HUES6 (cell line): Measurements from ENCODE around the gene CLSTN3.

Source experiments
- H3K27ac ChIP-seq: 2 replicates; pipeline ENCODE4 v1.7.0; 2013; ENCODE audit warnings: low read depth, mild to moderate bottlenecking, low read length, inconsistent platforms
- H3K27me3 ChIP-seq: 2 replicates; pipeline ENCODE4 v1.6.1; 2013; ENCODE audit warnings: low read length; ENCODE audit not compliant: control insufficient read depth, insufficient read depth
- H3K36me3 ChIP-seq: 2 replicates; pipeline ENCODE4 v1.6.1; 2013; ENCODE audit warnings: low read length; ENCODE audit not compliant: control insufficient read depth, insufficient read depth
- H3K4me1 ChIP-seq: 2 replicates; pipeline ENCODE4 v1.6.1; 2013; ENCODE audit warnings: low read length; ENCODE audit not compliant: control insufficient read depth, insufficient read depth
- H3K4me3 ChIP-seq: 2 replicates; pipeline ENCODE4 v1.5.1; 2013; ENCODE audit warnings: low read depth, low read length
- H3K9ac ChIP-seq: one replicate; pipeline ENCODE4 v1.6.1; 2013; ENCODE audit warnings: mild to moderate bottlenecking, low read length
- H3K9me3 ChIP-seq: 2 replicates; pipeline ENCODE4 v1.6.1; 2013; ENCODE audit warnings: low read depth, low read length; ENCODE audit not compliant: control insufficient read depth, insufficient read depth

The CLSTN3 gene

DNA sequence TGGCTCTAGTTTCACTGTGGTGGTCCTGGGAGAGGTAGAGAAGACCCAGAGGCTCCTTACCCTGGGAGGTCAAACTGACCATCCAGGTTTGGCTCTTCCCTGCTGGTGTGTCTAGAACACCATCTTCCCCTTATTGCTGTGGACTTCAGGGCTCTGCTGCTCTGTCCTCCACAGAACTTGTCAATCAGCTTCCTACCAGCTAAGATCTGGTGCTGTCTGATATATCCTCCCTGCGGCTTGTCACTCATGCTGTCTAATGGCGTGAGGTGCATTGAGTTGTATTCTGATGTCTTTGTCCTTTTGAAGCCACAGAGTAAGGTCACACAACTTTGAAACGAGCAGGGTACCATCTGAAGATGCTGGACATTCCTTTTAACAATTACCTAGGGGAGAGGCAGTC lies 14.0 kb upstream of the CLSTN3 start:
- no peaks in the 10 kb centered on the region for H3K36me3 ChIP-seq
- no peak overlapping the region for H3K9ac ChIP-seq
- no peak overlapping the region for H3K4me3 ChIP-seq
- no peaks in the 10 kb centered on the region for H3K9me3 ChIP-seq
- H3K4me1 ChIP-seq: peaks cover 3% of the 10 kb centered on the region; the same call in 1 of the 2 replicates
- 0 out of 2 replicates have a peak, but pooled peaks cover 3% of the 10 kb centered on the region for H3K27me3 ChIP-seq
- no peak overlapping the region for H3K27ac ChIP-seq

DNA sequence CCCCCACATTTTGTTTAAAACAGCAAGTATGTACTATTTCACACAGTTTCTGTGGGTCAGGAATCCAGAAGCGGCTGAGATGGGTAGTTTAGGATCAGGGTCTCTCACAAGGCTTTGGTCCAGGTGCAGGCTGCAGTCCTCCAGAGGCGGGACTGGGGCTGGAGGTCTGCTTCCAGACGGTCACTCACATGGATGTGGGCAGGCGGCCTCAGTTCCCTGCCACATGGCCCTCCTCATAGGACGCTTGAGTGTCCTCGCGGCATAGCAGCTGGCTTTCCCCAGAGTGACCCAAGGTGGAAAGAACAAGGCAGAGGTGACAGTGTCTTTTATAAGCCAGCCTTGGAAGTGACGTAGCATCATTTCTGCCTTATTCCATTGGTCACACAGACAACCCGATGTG lies 13.3 kb upstream of the CLSTN3 start:
- peaks cover 3% of the 10 kb centered on the region; the same call in 1 of the 2 replicates for H3K4me1 ChIP-seq
- 0 out of 2 replicates have a peak, but pooled peaks cover 3% of the 10 kb centered on the region for H3K27me3 ChIP-seq
- no peaks in the 10 kb centered on the region for H3K9me3 ChIP-seq
- H3K27ac ChIP-seq: no peak overlapping the region
- no peaks in the 10 kb centered on the region for H3K36me3 ChIP-seq
- H3K4me3 ChIP-seq: no peak overlapping the region
- H3K9ac ChIP-seq: no peak overlapping the region

DNA sequence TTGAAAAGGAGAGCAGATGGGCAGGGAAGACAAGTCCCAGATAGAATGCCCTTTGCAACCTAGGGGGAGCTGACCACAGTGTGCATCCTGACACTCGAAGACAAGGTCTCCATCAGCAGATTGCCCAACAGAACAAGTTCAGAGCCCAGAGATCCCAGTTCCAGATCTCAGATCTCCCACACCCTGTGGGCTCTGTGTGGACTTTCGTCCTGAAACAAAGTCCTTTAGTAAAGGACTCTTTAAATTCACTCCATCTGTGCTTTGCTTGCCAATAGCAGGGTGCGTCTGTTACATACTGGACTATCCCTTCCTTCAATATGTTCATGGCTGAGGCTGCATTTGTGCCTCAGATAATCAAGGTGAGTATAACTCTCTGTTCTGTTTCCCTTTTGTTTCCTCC lies 12.5 kb upstream of the CLSTN3 start:
- Histone ChIP-seq H3K9me3 (no peaks in the 10 kb centered on the region), H3K36me3 (no peaks in the 10 kb centered on the region), H3K4me3 (no peak overlapping the region), H3K9ac (no peak overlapping the region), H3K27ac (no peak overlapping the region), H3K4me1 (peaks cover 3% of the 10 kb centered on the region; the same call in 1 of the 2 replicates), H3K27me3 (0 out of 2 replicates have a peak, but pooled peaks cover 3% of the 10 kb centered on the region)

GRCh38 chr12:7118881-7119280 lies 11.3 kb upstream of the CLSTN3 start:
- Histone ChIP-seq H3K4me3 (no peak overlapping the region), H3K36me3 (no peaks in the 10 kb centered on the region), H3K4me1 (peaks cover 4% of the 10 kb centered on the region; the same call in 1 of the 2 replicates), H3K27me3 (0 out of 2 replicates have a peak, but pooled peaks cover 3% of the 10 kb centered on the region), H3K27ac (no peak overlapping the region), H3K9me3 (no peaks in the 10 kb centered on the region), H3K9ac (no peak overlapping the region)

GRCh38 chr12:7120166-7120565 lies 10.0 kb upstream of the CLSTN3 start:
- no peaks in the 10 kb centered on the region for H3K36me3 ChIP-seq
- no peak overlapping the region for H3K4me3 ChIP-seq
- no peak overlapping the region for H3K27ac ChIP-seq
- no peak overlapping the region for H3K9ac ChIP-seq
- H3K27me3 ChIP-seq: peaks cover 3% of the 10 kb centered on the region; the same call in 1 of the 2 replicates
- no peaks in the 10 kb centered on the region for H3K9me3 ChIP-seq
- peaks cover 4% of the 10 kb centered on the region; the same call in 1 of the 2 replicates for H3K4me1 ChIP-seq

GRCh38 chr12:7121324-7121723 lies 8.8 kb upstream of the CLSTN3 start:
- H3K27ac ChIP-seq: no peak overlapping the region
- H3K9me3 ChIP-seq: no peaks in the 10 kb centered on the region
- H3K36me3 ChIP-seq: no peaks in the 10 kb centered on the region
- H3K27me3 ChIP-seq: peaks cover 3% of the 10 kb centered on the region; the same call in 1 of the 2 replicates
- H3K4me1 ChIP-seq: peaks cover 4% of the 10 kb centered on the region; the same call in 1 of the 2 replicates
- H3K9ac ChIP-seq: no peak overlapping the region
- H3K4me3 ChIP-seq: no peak overlapping the region

GRCh38 chr12:7122811-7123769 lies 7.1 kb upstream of the CLSTN3 start:
- no peaks in the 10 kb centered on the region for H3K36me3 ChIP-seq
- H3K27ac ChIP-seq: no peak overlapping the region
- no peaks in the 10 kb centered on the region for H3K9me3 ChIP-seq
- H3K9ac ChIP-seq: no peak overlapping the region
- H3K27me3 ChIP-seq: peaks cover 4% of the 10 kb centered on the region; the same call in 1 of the 2 replicates
- H3K4me3 ChIP-seq: no peak overlapping the region
- H3K4me1 ChIP-seq: peaks cover 8% of the 10 kb centered on the region

- peaks cover 12% of the 10 kb centered on the region for H3K27me3 ChIP-seq
- no peaks in the 10 kb centered on the region for H3K36me3 ChIP-seq
- no peak overlapping the region for H3K27ac ChIP-seq
- no peaks in the 10 kb centered on the region for H3K9me3 ChIP-seq
- H3K4me3 ChIP-seq: no peak overlapping the region
- no peak overlapping the region for H3K9ac ChIP-seq
- H3K4me1 ChIP-seq: peaks cover 16% of the 10 kb centered on the region
Observed at GRCh38 chr12:7123806-7124522, 6.2 kb upstream of the CLSTN3 start.

DNA sequence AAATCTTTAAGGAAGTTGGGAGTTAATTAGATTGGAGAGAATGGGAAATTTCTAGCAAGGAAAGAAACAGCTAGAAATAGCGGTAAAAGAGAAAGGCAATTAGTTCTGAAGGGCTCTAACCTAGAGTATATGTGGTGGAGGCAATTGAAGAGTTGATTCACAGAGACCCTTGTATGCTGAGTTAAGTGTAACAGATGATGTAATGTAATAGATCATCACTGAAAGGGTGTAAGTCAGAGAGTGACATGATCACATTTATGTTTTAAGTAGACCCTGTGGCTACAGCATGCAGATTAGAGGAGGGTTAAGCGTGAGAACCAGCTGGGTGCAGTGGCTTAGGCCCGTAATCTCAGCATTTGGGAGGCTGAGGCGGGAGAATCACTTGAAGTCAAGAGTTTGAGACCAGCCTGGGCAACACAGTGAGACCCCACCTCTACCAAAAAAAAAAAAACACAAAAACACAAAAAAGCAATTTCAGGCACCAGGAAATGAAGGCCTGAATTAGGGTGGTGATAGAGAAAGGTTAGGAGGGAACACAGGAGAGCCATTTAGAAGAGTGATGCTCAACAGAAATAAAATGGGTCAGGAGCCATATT lies 4.4 kb upstream of the CLSTN3 start:
- Histone ChIP-seq H3K27ac (no peak overlapping the region), H3K9ac (no peak overlapping the region), H3K4me1 (peaks cover 21% of the 10 kb centered on the region), H3K36me3 (no peaks in the 10 kb centered on the region), H3K9me3 (no peaks in the 10 kb centered on the region), H3K27me3 (peaks cover 21% of the 10 kb centered on the region), H3K4me3 (no peak overlapping the region)

DNA sequence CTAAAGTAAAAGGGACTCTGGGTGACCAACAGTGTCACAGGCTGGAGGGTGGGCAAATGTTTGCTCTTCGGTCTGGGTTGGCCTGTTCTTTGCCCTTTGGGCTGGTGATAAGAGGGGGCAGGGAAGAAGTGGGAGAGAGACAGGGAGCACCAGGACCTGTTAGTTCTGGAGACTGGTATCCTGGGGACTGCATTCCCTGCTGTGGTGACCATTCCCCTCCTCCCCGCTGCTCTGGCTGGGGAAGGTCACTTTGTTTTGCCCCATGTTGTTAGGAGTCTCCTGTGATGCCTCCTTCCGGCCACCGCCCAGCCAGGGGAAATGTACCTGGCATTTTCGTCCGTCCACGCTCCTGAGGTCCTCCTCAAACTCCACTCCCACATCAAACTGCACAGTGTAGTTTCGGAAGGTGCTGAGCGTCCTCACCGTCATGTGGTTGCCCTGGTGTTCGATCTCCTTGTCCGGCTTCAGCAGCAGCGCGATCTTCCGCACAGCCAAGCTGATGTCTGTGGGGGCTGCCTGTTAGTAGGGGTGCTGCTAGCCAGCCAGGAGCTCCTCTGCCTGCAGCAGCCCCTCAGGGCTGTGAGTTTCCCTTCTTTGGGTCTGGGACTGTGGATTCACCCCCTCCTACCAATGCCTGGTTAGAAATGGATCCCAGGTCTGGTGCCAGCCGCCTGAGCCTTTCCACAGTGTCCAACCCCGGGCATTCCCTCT lies 2.1 kb upstream of the CLSTN3 start:
- Histone ChIP-seq H3K27me3 (peaks cover 35% of the 10 kb centered on the region), H3K27ac (no peak overlapping the region), H3K9me3 (no peaks in the 10 kb centered on the region), H3K4me3 (no peak overlapping the region), H3K9ac (no peak overlapping the region), H3K4me1 (peaks cover 26% of the 10 kb centered on the region), H3K36me3 (no peaks in the 10 kb centered on the region)
